Activated T-helper 1 cell treated with anti-CD3 and anti-CD28 coated beads, Interleukin-12 subunit alpha, Interleukin-12 subunit beta, Interleukin-2, Interleukin-4 antibody, amounts not matched to agents 30 ng/mL and 10 ng/mL and 1 ng/mL, durations not matched to agents 14 hours and 24 hours and 36 hours (primary cell): ENCODE measurements around the gene SCD. TPM values are rescaled to one million over a fixed set of nuclear protein-coding genes. Genes with fewer than 3 reads are reported as not detected.
A peak's percentile ranks its signal among the peaks of the same experiment; 100 is the strongest.

Experiments
- DNase-seq: peaks from one replicate; pipeline ENCODE4 v3.0.0; 2021; ENCODE audit warnings: low spot score
- H3K27ac Mint-ChIP-seq: one replicate; pipeline ENCODE4 v1.8.0; 2021; ENCODE audit warnings: mild to moderate bottlenecking, mixed read lengths
- H3K27me3 Mint-ChIP-seq: one replicate; pipeline ENCODE4 v1.8.0; 2022; ENCODE audit warnings: mild to moderate bottlenecking, moderate library complexity, mixed read lengths; ENCODE audit not compliant: insufficient read depth
- H3K36me3 Mint-ChIP-seq: one replicate; pipeline ENCODE4 v1.8.0; 2021; ENCODE audit warnings: low read depth, mixed read lengths
- H3K4me1 Mint-ChIP-seq: one replicate; pipeline ENCODE4 v1.8.0; 2021; ENCODE audit warnings: low read depth, mixed read lengths
- H3K4me3 Mint-ChIP-seq: one replicate; pipeline ENCODE4 v1.8.0; 2021; ENCODE audit warnings: mild to moderate bottlenecking, moderate library complexity, mixed read lengths
- H3K9me3 Mint-ChIP-seq: one replicate; pipeline ENCODE4 v1.8.0; 2021; ENCODE audit warnings: mixed read lengths
- intact Hi-C: fragments of 100-400 bp; cut with micrococcal nuclease; formaldehyde crosslinking; loops from one replicate; pipeline ENCODE4 v1.15.1; 2024
- total RNA-seq: library from RNA; stranded (reverse); gene quantifications from 2 replicates; pipeline ENCODE4 v1.2.3, GENCODE V29; 2022

The SCD gene
- total RNA-seq, 1 donor from 2014 or later, result 194 TPM

- Mint-ChIP-seq H3K36me3 (peaks cover 17% of the 10 kb centered on the region), H3K27me3 (no peaks in the 10 kb centered on the region), H3K4me1 (peaks cover 56% of the 10 kb centered on the region), H3K9me3 (no peaks in the 10 kb centered on the region), H3K4me3 (peak overlapping the region; percentile 19), H3K27ac (peak overlapping the region; percentile 49)
- intact Hi-C loops, result loop anchor here (10.0 kb wide), 1 partner anchor 570 kb away; the partner anchor contains the start of gene SLF2
- DNase-seq, result no peak
Measured at GRCh38 chr10:100344241-100344788, 2.7 kb upstream of the SCD start.

DNA sequence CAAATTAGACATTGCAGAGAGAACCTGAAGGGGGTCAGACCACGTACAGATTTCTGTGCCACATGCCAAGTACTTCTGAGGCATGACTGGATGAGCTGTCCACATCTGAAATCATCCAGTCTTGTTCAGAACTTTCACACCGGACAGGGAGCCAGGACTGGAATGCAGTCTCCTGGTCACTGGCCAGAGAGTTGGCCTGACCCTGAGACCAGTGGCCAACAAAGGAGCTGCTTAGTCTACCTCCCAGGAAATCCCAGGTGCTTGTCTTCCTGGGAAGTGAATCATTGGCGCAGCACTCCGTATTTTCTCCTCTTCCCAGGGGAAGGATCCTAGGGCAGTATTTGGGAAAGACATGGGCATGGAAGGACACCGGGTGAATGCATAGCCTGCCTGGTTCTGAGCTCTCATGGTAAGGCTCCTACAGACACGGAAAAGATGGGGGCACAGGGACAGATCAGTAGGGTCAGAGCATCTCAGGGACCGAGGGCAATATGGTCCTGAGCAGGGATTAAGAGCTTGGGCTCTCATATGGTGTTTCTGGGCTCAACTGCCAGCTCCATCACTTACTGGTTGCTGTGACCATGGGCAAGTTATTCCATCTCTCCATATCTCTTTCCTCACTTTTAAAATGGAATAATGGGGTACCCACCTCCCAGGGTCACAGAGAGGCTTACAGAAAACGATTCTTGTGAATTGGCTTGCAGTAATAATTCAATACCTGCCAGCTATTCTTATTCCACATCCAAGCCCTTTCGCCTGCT, 1.3 kb upstream of the SCD start:
- Mint-ChIP-seq H3K4me1 (peaks cover 59% of the 10 kb centered on the region), H3K9me3 (no peaks in the 10 kb centered on the region), H3K36me3 (peaks cover 27% of the 10 kb centered on the region), H3K27ac (peak overlapping the region; percentile 76), H3K4me3 (peak overlapping the region; percentile 100), H3K27me3 (no peaks in the 10 kb centered on the region)
- intact Hi-C loops, result loop anchor here (10.0 kb wide), 1 partner anchor 569 kb away; the partner anchor contains the start of gene SLF2
- no peak for DNase-seq

DNA sequence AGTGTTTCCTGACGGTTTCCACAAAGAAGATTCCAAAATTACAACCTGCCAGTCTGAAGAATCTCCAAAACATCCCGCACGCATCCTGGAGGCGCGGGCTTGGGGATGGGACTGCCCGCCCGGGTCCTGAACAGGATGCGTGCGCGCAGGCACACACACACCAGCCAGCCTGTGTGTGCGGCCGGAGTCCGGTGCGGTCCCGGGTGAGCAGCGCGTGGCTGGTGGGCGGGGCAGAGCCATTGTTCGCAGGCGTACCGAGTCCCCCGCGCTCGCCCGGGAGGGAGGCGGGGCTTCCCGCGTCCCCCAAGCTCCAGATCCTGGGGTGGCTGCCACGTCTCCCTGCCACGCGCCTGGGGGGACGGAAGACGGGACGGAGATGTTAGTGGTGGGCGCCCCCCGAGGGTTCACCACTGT, 675 bp upstream of the SCD start:
- Mint-ChIP-seq H3K9me3 (no peaks in the 10 kb centered on the region), H3K4me3 (peak overlapping the region; percentile 100), H3K36me3 (peaks cover 33% of the 10 kb centered on the region), H3K27ac (peak overlapping the region; percentile 76), H3K27me3 (no peaks in the 10 kb centered on the region), H3K4me1 (peaks cover 65% of the 10 kb centered on the region)
- DNase-seq, result peak; percentile 72
- intact Hi-C loops, result loop anchor here (10.0 kb wide), 1 partner anchor 568 kb away; the partner anchor contains the start of gene SLF2

DNA sequence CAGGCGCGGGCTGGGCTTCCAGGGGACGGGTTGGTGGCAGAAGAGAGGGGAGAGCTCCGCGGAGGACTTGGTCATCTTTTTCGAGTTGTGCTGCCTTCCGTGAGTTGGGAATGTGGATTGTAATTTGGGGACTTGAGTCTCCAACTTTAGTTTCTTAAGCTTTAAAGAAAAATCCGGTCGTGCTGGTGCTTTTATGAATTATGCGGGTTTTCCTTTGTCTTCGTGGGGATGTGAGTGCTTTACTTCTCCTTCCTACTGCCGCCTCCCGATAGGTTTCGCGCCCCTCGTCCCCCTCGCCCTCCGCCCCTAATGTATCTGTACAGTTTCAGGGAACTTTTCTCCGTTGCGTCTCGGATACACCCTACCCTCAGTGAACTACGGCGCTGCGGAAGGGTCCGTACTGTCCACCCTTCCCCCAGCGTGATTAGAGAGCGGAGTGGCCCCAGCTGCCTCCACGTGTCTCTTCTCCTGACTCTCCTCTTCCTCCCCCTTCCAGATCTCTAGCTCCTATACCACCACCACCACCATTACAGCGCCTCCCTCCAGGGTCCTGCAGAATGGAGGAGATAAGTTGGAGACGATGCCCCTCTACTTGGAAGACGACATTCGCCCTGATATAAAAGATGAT, 649 bp downstream of the SCD start:
- Mint-ChIP-seq H3K9me3 (no peaks in the 10 kb centered on the region), H3K4me1 (peaks cover 72% of the 10 kb centered on the region), H3K27me3 (no peaks in the 10 kb centered on the region), H3K4me3 (peak overlapping the region; percentile 100), H3K36me3 (peaks cover 43% of the 10 kb centered on the region), H3K27ac (peak overlapping the region; percentile 99)
- no peak for DNase-seq
- intact Hi-C loops, result loop anchor here (1.0 to 10.0 kb wide), 5 partner anchors 26 to 567 kb away; partner anchors contain the start of genes BLOC1S2, CWF19L1 and SLF2

DNA sequence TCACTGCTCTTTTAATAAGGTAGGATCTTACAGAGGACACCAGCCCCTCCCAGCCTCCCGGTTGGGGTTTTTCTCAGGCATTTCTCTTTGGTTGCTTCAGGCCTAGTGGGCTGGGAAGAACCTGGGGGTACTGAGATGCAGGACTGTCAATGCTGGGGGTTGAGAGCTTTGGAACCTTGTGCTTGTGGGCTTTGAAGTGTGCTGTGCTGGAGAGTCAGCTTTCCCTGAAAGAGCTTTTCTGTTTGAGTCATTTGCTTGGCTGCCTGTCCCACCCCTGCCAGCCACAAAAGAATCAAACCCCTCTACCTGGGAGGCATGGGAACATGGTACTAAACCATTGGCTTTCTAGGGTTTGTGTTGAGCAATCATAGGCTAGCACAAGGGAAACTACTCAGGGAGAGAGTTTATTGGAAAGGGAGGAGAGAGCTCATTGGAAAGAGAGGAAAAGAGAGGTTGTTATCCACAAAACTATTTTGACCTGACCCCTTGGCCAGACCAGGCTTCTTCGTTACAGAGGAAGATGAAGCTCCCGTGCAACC, 1.4 kb downstream of the SCD start:
- intact Hi-C loops, result loop anchor here (10.0 kb wide), 1 partner anchor 566 kb away; the partner anchor contains the start of gene SLF2
- H3K4me1 Mint-ChIP-seq, result peaks cover 70% of the 10 kb centered on the region
- H3K9me3 Mint-ChIP-seq, result no peaks in the 10 kb centered on the region
- no peaks in the 10 kb centered on the region for H3K27me3 Mint-ChIP-seq
- H3K36me3 Mint-ChIP-seq, result peaks cover 49% of the 10 kb centered on the region
- H3K4me3 Mint-ChIP-seq, result peak overlapping the region; percentile 100
- no peak for DNase-seq
- H3K27ac Mint-ChIP-seq, result peak overlapping the region; percentile 99

- Mint-ChIP-seq H3K4me3 (peak overlapping the region; percentile 100), H3K4me1 (peaks cover 74% of the 10 kb centered on the region), H3K27me3 (no peaks in the 10 kb centered on the region), H3K27ac (peak overlapping the region; percentile 44), H3K9me3 (no peaks in the 10 kb centered on the region), H3K36me3 (peaks cover 55% of the 10 kb centered on the region)
- DNase-seq, result no peak
- intact Hi-C loops, result loop anchor here (10.0 kb wide), 1 partner anchor 566 kb away; the partner anchor contains the start of gene SLF2
Measured at GRCh38 chr10:100349087-100349486, 2.1 kb downstream of the SCD start.

GRCh38 chr10:100349672-100350071, 2.6 kb downstream of the SCD start:
- peak overlapping the region; percentile 44 for H3K27ac Mint-ChIP-seq
- no peaks in the 10 kb centered on the region for H3K27me3 Mint-ChIP-seq
- H3K9me3 Mint-ChIP-seq, result no peaks in the 10 kb centered on the region
- intact Hi-C loops, result loop anchor here (10.0 kb wide), 1 partner anchor 565 kb away; the partner anchor contains the start of gene SLF2
- peaks cover 60% of the 10 kb centered on the region for H3K36me3 Mint-ChIP-seq
- peaks cover 75% of the 10 kb centered on the region for H3K4me1 Mint-ChIP-seq
- peak overlapping the region; percentile 100 for H3K4me3 Mint-ChIP-seq
- no peak for DNase-seq

DNA sequence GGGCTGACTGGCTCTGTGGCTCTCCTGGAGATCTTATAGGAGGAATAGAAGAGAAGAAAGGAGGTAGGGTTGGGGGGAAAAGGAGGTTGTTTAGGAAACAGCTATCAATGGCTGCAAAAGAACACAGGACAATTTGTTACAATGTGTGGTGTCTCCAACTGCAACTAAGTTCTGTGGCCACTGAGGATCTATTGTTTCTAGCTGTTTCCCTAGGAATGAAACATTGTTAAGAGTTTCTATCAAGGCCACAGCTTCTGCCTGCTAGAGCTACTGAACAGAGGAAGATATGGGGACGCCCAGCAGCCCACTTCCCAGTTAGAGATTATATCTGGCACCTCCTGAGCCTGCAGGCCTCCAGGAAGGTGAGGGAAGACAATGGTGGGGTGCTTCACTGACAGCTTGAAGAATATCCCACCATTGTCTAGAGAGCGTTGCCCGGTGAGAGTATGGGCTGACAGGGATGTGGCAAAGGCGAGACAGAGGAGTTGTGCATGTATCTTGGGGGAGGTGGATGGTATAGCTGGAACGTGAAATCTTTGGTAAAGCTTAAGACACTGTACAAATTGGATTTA, 4.0 kb downstream of the SCD start:
- DNase-seq, result no peak
- Mint-ChIP-seq H3K27me3 (no peaks in the 10 kb centered on the region), H3K4me3 (peak overlapping the region; percentile 100), H3K27ac (peak overlapping the region; percentile 69), H3K9me3 (no peaks in the 10 kb centered on the region), H3K4me1 (peaks cover 80% of the 10 kb centered on the region), H3K36me3 (peaks cover 73% of the 10 kb centered on the region)
- intact Hi-C loops, result no loop called here

DNA sequence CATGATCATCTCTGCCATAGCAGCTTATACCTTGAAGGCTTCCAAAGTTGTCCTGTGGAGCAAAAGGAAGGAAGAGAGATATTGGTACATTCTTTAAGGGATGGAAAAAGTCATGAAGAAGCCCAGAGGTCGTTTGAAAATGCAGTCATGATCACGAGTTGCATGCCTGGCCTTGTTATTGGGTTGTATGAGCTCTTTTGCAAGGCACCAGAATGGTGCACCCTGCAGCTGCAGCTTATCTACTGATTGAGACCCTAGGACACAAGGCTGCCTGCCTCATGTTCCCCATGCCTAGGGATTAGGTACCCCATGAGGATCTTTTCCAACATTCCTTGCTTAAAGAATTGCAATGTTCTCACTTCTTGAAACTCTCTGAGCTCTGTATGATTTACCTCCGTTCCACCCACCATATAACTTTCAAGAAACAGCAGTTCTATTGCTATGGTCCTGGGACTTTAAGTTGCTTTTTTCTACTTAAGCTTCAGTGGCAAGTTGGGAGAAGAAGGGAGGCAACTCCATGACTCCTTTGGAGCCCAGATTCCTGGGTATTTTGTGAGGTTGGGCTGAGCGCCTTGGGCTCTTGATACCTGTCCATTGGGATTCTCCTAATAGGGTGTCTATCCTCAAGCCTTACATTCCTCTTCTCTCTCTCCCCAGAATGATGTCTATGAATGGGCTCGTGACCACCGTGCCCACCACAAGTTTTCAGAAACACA, 6.9 kb downstream of the SCD start:
- H3K36me3 Mint-ChIP-seq, result peaks cover 72% of the 10 kb centered on the region
- no peak for DNase-seq
- H3K9me3 Mint-ChIP-seq, result no peaks in the 10 kb centered on the region
- no peaks in the 10 kb centered on the region for H3K27me3 Mint-ChIP-seq
- intact Hi-C loops, result no loop called here
- no peak overlapping the region for H3K4me3 Mint-ChIP-seq
- H3K27ac Mint-ChIP-seq, result peak overlapping the region; percentile 62
- H3K4me1 Mint-ChIP-seq, result peaks cover 76% of the 10 kb centered on the region

DNA sequence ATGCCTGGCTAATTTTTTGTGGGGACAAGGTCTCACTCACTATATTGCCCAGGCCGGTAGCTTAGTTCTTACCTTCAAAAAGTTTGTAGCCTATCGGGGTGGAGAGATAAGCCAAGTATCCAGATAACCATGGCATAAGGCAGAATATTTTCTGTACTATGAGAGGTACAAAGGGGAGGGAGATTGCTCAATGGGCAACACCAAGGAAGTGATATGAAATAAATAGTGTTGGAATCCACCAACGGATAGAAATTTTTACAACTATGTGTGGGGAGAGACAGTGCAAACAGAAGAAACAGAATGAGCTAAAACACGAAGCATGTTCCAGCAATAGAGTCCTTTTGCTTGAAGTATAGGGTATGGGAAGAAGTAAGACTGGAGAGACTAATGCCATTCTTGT, 8.1 kb downstream of the SCD start:
- no peaks in the 10 kb centered on the region for H3K27me3 Mint-ChIP-seq
- no peak overlapping the region for H3K27ac Mint-ChIP-seq
- no peaks in the 10 kb centered on the region for H3K9me3 Mint-ChIP-seq
- peaks cover 77% of the 10 kb centered on the region for H3K36me3 Mint-ChIP-seq
- peaks cover 75% of the 10 kb centered on the region for H3K4me1 Mint-ChIP-seq
- H3K4me3 Mint-ChIP-seq, result no peak overlapping the region
- intact Hi-C loops, result no loop called here
- DNase-seq, result no peak

DNA sequence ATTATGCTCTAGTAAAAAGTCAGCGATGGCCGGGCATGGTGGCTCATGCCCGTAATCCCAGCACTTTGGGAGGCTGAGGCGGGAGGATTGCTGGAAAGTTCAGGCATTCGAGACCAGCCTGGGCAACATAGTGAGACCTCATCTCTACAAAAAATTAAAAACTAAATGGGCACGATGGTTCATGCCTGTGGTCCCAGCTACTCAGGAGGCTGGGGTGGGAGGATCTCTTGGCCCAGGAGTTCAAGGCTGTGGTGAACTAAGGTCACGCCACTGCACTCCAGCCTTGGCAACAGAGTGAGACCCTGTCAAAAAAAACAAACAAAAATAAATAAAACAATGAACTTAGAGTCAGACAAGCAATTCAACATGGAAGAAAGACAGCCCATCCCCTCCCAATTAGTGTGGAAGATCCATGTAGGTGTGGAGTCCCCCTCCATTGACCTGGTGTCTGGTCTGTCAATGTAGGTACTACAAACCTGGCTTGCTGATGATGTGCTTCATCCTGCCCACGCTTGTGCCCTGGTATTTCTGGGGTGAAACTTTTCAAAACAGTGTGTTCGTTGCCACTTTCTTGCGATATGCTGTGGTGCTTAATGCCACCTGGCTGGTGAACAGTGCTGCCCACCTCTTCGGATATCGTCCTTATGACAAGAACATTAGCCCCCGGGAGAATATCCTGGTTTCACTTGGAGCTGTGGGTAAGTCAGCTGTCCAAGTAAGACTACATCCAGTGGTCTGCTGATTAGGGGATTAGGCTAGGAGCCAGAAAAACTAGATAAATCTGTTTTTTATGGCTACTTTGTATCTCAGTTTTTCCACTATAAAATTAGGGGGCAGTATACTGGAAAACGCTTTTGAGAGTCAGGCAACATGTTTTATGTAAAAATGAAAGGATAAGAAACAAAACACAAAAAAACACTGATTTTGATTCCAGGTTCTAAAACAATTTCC, 9.3 kb downstream of the SCD start:
- Mint-ChIP-seq H3K27me3 (no peaks in the 10 kb centered on the region), H3K4me3 (no peak overlapping the region), H3K27ac (no peak overlapping the region), H3K4me1 (peaks cover 72% of the 10 kb centered on the region), H3K36me3 (peaks cover 74% of the 10 kb centered on the region), H3K9me3 (no peaks in the 10 kb centered on the region)
- no peak for DNase-seq
- intact Hi-C loops, result no loop called here
